Osteocyte (in vitro differentiated cells): ENCODE results near the gene CNR2. TPM values are rescaled to one million over a fixed set of nuclear protein-coding genes. Genes with fewer than 3 reads are reported as not detected.
"Not testable (repeated sequence)": the region's sequence is repeated elsewhere in the genome, so short reads cannot be mapped to it uniquely, and the experiment has no call there.

Experiments used
- DNase-seq: peaks from one replicate; pipeline ENCODE4 v3.0.0; 2021; ENCODE audit warnings: mixed read lengths; ENCODE audit not compliant: unreplicated experiment; ENCODE audit errors: extremely low spot score
- H3K27ac Mint-ChIP-seq: one replicate; pipeline ENCODE4 v1.8.0; 2021; ENCODE audit warnings: mild to moderate bottlenecking, mixed read lengths; ENCODE audit not compliant: unreplicated experiment
- H3K27me3 Mint-ChIP-seq: one replicate; pipeline ENCODE4 v1.8.0; 2021; ENCODE audit warnings: mixed read lengths; ENCODE audit not compliant: unreplicated experiment
- H3K36me3 Mint-ChIP-seq: one replicate; pipeline ENCODE4 v1.8.0; 2021; ENCODE audit warnings: mixed read lengths; ENCODE audit not compliant: unreplicated experiment
- H3K4me1 Mint-ChIP-seq: one replicate; pipeline ENCODE4 v1.8.0; 2021; ENCODE audit warnings: mixed read lengths; ENCODE audit not compliant: unreplicated experiment
- H3K4me3 Mint-ChIP-seq: one replicate; pipeline ENCODE4 v1.8.0; 2021; ENCODE audit warnings: mild to moderate bottlenecking, moderate library complexity, mixed read lengths; ENCODE audit not compliant: unreplicated experiment
- H3K9me3 Mint-ChIP-seq: one replicate; pipeline ENCODE4 v1.8.0; 2021; ENCODE audit warnings: mixed read lengths; ENCODE audit not compliant: unreplicated experiment
- total RNA-seq: library from RNA; stranded (reverse); gene quantifications from 2 replicates; pipeline ENCODE4 v1.2.1, GENCODE V29; 2021
- TF ChIP-seq, protein P1 (sequence below): fragments of 200-600 bp; sonication (generic); IDR thresholded peaks from 2 replicates; pipeline ENCODE4 v1.5.0; 2021; ENCODE audit warnings: antibody characterized with exemption, mild to moderate bottlenecking, moderate library complexity

The CNR2 gene
- total RNA-seq, 1 donor from 2014 or later, result not detected

DNA sequence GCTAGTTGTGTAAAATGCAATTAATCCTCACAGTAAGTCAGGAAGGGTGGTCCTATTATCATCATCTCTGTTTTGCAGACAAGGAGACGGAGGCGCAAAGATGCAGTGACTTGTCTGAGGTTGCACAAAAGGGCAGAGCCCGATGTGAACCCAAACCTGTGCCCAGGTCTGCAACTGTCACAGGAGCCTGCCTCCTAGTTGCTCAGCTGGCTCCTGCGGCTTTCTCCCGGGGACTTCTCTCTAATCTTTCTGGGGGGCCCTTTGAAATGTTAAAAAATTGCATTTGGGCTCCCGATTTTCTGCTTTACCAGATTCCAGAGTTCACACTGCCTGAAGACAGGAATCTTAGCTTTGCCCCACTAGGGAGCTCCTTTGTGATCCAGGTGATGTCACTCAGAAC lies 9.4 kb downstream of the CNR2 start:
- Mint-ChIP-seq H3K36me3 (no peaks in the 10 kb centered on the region), H3K27ac (no peak overlapping the region), H3K4me3 (no peak overlapping the region), H3K4me1 (peaks cover 3% of the 10 kb centered on the region), H3K27me3 (peaks cover 66% of the 10 kb centered on the region), H3K9me3 (no peaks in the 10 kb centered on the region)
- no peak for DNase-seq
- TF ChIP-seq, protein P1, sequence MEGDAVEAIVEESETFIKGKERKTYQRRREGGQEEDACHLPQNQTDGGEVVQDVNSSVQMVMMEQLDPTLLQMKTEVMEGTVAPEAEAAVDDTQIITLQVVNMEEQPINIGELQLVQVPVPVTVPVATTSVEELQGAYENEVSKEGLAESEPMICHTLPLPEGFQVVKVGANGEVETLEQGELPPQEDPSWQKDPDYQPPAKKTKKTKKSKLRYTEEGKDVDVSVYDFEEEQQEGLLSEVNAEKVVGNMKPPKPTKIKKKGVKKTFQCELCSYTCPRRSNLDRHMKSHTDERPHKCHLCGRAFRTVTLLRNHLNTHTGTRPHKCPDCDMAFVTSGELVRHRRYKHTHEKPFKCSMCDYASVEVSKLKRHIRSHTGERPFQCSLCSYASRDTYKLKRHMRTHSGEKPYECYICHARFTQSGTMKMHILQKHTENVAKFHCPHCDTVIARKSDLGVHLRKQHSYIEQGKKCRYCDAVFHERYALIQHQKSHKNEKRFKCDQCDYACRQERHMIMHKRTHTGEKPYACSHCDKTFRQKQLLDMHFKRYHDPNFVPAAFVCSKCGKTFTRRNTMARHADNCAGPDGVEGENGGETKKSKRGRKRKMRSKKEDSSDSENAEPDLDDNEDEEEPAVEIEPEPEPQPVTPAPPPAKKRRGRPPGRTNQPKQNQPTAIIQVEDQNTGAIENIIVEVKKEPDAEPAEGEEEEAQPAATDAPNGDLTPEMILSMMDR, result no peak

DNA sequence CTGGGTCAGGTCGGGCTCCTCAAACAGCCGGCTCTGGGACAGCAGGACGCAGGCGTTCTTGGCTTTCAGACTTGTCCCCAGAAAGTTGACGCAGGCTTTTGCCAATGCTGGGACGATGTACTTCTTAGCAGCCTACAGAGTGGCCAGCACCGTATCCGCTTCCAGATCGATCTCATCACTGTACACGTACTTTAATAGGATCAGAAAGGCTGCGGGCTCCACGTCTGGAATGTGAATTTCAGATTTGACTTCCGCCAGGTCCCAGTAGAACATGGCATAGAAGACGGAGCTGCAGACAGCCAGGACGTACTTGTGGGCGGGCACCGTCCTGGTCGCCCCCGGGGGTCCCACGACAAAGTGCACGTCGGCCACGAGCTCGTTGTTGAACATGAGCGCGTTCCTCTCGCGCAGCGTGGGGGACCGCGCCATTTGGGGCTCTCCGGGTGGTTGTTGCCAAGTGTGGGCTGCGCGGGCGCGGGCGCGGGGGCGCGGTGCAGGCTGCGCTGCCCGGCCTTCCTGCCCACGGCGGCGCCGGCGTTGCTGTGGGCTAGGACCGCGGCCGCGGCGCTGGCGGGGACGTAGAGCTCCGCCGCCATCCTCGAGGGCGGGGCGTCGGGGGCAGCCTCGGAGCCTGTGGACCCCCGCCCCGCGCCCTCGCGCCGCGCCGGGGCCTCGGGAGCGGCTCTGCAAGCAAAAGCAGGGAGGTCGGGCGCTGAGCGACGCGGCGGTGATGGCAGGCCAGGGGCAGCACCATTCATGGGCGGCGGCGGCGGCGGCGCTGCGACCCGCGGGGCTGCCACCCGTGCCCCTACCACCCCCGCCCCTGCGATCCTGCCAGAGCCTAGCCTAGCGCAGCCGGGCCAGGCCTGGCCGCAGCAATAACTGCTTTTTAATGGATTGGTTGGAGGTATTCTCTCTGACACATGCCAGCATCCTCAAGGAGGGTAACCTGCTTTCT lies 10.6 kb downstream of the CNR2 start:
- peaks cover 3% of the 10 kb centered on the region for H3K4me1 Mint-ChIP-seq
- H3K36me3 Mint-ChIP-seq, result no peaks in the 10 kb centered on the region
- no peak for DNase-seq
- H3K27me3 Mint-ChIP-seq, result peaks cover 66% of the 10 kb centered on the region
- TF ChIP-seq, protein P1, result no peak
- H3K4me3 Mint-ChIP-seq, result peak overlapping the region; percentile 22
- H3K27ac Mint-ChIP-seq, result no peak overlapping the region
- no peaks in the 10 kb centered on the region for H3K9me3 Mint-ChIP-seq

DNA sequence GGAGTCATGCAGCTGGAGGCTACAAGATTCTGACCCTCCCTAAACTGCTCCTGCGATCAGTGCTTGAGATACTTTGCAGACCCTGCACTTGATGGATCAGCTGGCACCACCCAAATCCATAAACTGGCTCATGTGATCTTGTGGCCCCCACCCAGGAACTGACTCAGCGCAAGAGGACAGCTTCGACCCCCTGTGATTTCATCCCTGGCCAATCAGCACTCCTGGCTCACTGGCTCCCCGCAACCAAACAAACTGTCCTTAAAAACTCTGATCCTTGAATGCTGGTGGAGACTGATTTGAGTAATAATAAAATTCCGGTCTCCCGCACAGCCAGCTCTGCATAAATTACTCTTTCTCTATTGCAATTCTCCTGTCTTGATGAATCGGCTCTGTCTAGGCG lies 13.1 kb downstream of the CNR2 start:
- H3K4me1 Mint-ChIP-seq, H3K4me3 Mint-ChIP-seq, DNase-seq, H3K27ac Mint-ChIP-seq, H3K36me3 Mint-ChIP-seq, H3K9me3 Mint-ChIP-seq: not testable (repeated sequence)
- peaks cover 60% of the 10 kb centered on the region for H3K27me3 Mint-ChIP-seq

DNA sequence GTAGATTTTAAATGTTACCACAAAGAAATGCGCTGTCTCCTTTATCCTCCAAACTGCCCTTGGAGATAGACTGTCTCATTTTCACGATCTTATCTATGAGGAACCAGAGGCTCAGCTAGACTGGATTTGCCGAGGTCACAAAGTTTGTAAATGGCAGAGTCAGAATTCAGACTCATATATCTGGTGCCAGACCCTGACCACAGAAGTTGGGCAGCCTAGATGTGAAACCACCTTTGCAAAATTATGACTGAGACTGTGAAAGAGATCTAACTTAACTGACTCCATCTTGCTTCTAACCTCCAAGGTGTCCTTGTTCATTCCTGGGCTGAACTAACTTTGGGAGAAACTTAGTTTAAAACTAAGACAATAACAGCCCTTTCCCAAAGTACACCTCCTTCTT lies 14.1 kb downstream of the CNR2 start:
- peaks cover 52% of the 10 kb centered on the region for H3K27me3 Mint-ChIP-seq

DNA sequence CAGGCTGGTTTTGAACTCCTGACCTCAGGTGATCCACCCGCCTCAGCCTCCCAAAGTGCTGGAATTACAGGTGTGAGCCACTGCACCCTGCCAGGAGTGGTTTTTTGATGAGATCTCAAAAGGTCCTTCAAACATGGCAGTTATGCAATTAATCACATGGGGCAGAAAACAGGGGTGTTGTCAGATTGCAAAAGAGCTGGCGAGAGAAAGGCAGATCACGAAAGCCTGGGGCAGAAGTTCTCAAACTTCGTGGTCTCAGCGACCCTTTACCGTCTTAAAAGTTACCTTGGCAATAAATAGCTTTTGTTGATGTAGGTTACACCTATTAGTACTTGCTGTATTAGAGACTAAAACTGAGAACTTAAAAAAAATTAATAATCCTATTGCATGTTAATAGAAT lies 16.1 kb downstream of the CNR2 start:
- no peak for DNase-seq
- TF ChIP-seq, protein P1, result no peak
- Mint-ChIP-seq H3K27ac (no peak overlapping the region), H3K36me3 (no peaks in the 10 kb centered on the region), H3K9me3 (no peaks in the 10 kb centered on the region), H3K4me3 (no peak overlapping the region), H3K4me1 (peaks cover 3% of the 10 kb centered on the region), H3K27me3 (peaks cover 43% of the 10 kb centered on the region)

More for the DNA sequence above, 14.1 kb downstream of the CNR2 start:
- Mint-ChIP-seq H3K4me3 (no peak overlapping the region), H3K36me3 (no peaks in the 10 kb centered on the region), H3K4me1 (peaks cover 3% of the 10 kb centered on the region), H3K27ac (no peak overlapping the region), H3K9me3 (no peaks in the 10 kb centered on the region)
- TF ChIP-seq, protein P1, result no peak
- DNase-seq, result no peak
